ENCODE results near the gene BGN.

Gene BGN

DNA sequence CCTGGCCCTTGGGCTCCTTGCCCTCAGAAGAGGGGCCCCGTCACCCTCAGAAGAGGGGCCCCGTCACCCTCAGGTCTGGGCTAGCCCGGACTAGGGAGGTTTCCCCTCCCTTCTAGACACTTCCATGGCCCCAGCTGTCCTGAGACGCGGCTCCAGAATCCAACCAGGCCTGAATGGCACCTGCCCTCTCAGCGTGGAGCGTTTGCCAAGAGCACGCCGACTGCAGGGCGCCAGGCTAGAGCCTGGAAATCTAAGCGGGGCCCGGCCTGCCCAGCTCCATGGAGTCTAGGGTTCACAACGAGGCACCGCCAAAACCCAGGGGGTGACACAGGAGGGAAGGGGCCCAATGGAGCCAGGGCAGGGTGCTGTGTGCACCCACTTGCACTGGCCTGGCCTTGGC is 14.8 kb downstream of the BGN start:
- DNase-seq, result no peak

- no peak for DNase-seq
These were observed 15.6 kb downstream of the BGN start for GRCh38 chrX:153510383-153510782.

DNA sequence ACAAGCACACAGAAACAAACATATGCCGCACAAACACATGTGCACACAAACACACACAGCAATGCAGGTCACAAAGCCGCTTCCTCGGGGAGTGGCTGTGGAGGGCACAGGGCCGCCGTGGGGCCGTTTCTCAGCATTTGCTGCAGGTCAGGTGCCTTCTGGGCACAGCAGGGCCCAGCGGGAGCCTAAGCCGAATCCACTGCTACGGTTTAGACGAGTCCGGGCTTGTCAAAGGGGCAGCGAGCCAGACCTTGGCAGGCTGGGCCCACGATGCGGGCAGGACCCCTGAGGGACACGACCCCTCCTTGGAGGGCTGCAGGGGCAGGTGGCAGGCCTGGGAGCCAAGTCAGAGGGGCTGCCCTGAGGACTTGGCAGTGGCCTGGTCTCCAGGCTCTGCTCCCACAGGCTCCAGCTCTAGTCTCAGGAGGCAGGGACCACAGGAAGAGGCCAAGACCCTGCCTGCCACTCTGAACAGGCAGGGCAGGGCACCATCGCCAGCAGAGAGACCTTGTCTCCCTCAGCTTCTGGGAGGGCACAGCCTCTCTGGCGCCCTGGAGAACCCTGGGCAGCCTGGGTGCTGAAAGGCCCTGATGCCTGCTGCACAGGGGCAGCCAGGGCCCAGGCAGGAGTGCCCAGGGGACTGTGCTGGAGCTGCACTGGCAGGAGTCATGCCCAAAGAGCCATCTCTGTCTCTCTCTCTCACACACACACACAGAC is 17.2 kb downstream of the BGN start:
- no peak for DNase-seq

- DNase-seq, result no peak
These were observed 17.7 kb downstream of the BGN start for GRCh38 chrX:153512501-153512893.

DNA sequence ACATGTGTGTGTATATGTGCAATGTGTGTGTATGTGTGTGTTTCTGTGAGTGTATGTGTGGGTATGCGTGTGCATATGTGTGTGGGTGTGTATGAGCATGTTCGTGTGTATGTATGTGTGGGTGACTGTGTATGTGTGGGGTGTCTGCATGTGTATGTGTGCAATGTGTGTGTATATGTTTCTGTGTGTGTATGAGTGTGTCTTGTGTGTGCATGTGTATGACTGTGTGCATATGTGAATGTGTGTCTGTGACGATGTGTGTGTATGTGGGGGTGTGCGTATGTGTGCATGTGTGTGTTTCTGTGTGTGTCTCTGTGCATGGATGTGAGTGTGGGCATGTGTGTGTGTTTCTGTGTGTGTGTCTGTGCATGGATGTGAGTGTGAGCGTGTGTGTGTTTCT is 18.5 kb downstream of the BGN start:
- DNase-seq, result no peak

GRCh38 chrX:153514259-153514658 is 19.5 kb downstream of the BGN start:
- DNase-seq, result no peak

- DNase-seq, result no peak
These were observed 20.7 kb downstream of the BGN start for GRCh38 chrX:153515435-153515834.

- DNase-seq, result no peak
These were observed 21.3 kb downstream of the BGN start for GRCh38 chrX:153516073-153516472.

- DNase-seq, result no peak
These were observed 22.6 kb downstream of the BGN start, which contains the start of gene ATP2B3 for GRCh38 chrX:153517423-153517822. TSS of gene ATP2B3 (plus strand) at chrX:153517642. CDS start at chrX:153536248, 18,606 bp downstream.

DNA sequence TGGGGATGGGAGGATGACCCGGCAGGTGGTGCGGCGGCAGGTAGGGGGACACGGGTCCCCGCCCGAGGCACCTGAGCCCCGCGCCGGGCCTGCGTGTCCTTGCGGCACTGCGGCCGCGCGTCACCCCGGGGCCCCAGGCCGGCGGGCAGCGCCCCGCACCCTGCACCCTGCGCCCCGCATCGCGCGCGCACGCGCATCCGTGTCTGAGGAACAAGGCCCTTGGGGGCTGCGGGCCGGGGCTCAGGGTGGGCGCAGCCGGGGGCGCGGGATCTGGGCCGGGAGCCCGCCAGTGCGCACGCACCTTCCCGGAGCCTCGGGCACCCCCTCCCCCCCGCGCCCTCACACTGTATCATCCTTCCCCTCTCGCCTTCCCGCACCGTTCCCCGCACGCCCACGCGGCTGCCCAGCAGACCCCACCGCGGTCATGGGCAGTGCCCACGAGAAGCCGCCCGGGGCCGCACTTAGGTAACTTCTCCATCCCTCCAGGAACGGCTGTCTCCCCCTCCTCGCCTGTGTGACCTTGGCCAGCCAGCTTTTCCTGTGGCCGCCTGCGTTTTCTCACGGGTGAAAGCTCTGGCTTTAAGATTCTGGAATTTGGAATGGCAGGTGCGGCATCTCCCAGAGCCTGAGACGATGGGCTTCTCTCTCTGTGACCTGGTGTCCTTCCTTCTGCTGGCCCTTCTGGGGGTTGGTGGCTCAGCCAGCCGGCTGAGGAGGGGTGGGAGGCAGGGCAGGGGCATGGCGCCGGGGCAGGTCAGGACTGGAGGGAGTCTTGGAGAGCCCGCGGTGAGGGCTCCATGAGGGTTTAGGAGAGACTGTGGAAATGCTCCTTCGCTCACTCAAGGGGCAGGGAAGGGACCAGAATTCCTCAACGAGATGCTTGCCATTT is 23.4 kb downstream of the BGN start:
- DNase-seq, result no peak

DNA sequence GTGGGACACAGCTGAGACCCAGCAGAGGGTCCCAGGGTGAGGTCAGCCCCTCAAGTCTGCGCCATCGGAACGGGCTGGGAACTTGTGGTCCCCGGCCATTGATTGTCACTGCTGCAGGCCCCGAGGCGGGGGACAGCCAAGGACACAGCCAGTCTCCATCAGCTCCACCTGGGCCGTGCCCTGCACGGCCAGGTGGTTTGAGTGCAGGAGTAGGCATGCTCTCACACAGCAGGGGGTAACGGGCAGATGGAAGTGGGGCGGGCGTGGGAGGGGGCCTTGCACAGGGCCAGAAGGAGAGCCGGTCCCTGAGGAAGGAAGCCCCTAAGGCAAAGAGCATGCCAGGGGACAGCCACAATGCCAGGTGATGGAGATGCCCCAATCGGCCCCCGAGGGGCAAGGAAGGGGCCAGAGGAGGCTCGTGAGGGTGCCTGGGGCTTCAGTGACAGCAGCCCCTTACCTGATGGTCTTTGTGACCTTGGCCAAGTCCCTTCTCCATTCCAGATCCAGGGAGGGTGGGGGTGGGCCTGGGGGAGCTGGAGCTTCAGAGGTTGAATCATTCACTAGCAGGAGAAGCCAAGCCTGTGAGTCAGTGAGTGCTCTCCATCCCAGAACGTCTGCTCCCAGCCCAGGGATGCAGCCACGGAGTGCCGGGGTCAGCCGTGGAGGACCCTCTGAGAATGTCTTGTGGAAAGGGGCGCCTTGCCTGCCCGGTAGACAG is 24.9 kb downstream of the BGN start:
- no peak for DNase-seq

- DNase-seq, result no peak
These were observed 25.6 kb downstream of the BGN start for GRCh38 chrX:153520287-153520917.

DNA sequence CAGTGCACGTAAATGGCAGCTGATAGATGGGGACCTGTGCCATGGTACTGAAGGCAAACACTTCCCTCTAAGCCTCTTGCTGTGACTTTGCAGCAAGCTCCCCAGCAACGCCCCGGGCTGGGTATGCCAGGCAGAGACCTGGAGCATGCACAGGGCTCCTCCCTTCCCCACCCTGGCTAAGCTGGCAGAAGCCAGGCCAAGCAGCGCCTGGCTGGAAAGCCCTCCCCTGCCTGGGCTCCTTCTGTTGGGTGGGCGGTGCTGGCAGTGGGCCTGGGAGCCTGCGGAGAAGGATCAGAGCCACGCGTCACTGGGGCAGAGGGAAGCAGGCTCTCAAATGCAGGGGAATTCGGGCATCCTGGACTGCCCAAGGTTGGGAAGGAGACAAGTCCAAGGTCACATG is 26.3 kb downstream of the BGN start:
- no peak for DNase-seq

DNA sequence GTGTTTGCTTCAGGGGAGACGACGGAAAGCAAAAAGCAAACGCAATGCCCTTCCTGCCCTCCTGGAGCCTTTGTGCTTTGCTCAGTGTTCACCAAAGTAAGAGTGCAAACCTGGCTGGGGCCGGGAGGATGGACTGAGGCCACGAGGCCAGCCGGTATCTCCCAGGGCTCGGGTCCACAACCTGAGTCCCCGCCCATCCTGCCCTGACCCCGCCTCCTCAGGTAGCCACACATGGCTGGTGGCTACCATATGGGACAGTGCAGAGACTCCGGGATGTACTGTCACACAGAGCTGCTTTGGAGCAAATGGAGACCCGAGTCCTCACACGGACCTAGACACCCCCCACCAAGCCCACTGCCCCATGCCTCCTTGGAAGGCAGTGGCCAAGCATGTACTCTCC is 27.5 kb downstream of the BGN start:
- no peak for DNase-seq

- no peak for DNase-seq
These were observed 28.5 kb downstream of the BGN start for GRCh38 chrX:153523269-153523668.

DNA sequence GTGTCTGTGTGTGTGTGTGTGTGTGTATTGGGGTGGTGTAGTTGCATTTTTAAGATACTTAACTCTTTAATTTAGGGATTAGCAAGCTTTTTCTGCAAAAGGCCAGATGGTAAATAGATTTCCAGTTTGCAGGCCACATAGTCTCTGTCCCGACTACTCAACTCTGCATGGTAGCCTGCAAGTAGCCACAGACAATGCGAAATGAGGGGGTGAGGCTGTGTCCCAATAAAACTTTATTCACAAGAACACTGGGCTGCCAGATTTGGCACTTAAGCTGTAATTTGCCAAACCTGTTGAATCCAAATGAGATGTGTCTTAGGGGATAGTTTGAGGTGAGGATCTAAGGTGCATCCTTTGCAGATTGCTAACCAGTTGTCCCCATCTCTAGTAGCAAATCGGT is 29.5 kb downstream of the BGN start:
- no peak for DNase-seq

GRCh38 chrX:153525451-153525850 is 30.7 kb downstream of the BGN start:
- no peak for DNase-seq

DNA sequence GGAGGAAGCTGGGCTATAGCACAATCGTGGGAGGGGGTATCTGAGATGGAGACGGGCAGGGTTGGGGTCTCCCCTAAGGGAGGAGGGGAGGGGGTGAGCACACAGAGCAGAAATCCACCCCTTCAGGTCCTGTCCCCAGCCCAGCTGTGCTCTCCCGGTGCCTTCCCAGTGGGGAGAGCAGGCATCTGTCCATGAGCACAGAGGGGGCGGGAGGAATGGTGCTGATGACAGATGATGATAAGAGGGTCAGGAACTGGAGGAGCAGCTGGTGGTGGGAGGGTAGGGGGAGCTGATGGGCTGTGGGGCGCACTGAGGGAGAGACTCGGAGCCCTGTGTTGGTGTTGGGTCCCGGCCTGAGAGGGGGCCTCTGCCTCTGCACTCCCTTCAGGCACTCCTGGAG is 31.3 kb downstream of the BGN start:
- no peak for DNase-seq

- no peak for DNase-seq
These were observed 32.0 kb downstream of the BGN start for GRCh38 chrX:153526801-153527200.

GRCh38 chrX:153527208-153527607 is 32.4 kb downstream of the BGN start:
- DNase-seq, result no peak

DNA sequence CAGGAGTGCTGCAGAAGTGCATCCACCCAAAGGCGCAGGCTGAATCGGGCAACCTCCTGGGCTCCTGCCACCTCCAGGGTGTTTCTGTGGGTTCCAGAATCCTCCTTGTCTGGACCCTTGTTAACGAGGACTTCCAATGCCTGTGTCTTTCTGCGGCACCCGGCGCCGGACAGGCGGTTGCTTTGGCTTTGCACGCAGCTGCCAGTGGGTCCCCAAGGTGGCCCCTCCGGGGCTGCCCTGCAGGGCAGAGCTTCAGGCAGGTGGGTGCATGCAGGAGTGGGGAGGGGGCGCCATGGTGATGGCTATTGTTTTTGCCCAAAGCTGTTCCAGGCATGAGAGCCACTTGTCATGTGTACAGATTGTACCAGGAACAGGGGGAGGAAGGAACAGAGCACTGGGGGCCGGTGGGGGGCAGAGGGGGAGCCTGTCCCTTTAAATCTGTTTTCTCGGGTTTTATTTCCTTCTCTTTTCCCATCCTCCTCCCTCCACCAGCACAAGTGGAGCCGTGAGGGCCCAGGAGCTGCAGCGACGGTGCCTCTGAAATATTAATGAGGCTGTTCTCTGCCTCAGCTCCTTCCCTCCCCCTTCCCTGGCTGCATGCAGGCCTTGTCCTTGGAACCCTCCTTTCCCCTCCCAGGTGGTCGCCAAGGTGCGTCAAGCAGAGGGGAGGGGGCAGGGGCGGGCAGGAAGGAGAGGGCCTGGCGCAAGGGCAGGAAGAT is 35.8 kb downstream of the BGN start:
- DNase-seq, result no peak

GRCh38 chrX:153533091-153533490 is 38.3 kb downstream of the BGN start:
- no peak for DNase-seq

All from stimulated activated CD4-positive, alpha-beta T cell treated with anti-CD3 and anti-CD28 coated beads, Interleukin-1b, Interleukin-23, amount 100 ng/mL, for 48 hours (primary cell).